NCI-H1048 (cell line): Measurements from ENCODE around the gene SEPTIN10.

ENCODE experiments used
- DNase-seq: peaks from one replicate; lab custom pipeline; 2025; lab: John Stamatoyannopoulos, UW

The SEPTIN10 gene

GRCh38 chr2:109521233-109522062, 92.3 kb downstream of the SEPTIN10 start:
- no peak for DNase-seq

- DNase-seq: no peak
These were observed 94.3 kb downstream of the SEPTIN10 start for GRCh38 chr2:109519513-109519912.

GRCh38 chr2:109517118-109517889, 96.5 kb downstream of the SEPTIN10 start:
- no peak for DNase-seq

- DNase-seq: no peak
These were observed 97.2 kb downstream of the SEPTIN10 start for GRCh38 chr2:109516445-109517117.

GRCh38 chr2:109514857-109515256, 98.9 kb downstream of the SEPTIN10 start:
- no peak for DNase-seq

- no peak for DNase-seq
These were observed 99.8 kb downstream of the SEPTIN10 start for GRCh38 chr2:109513749-109514588.

GRCh38 chr2:109513230-109513629, 100.5 kb downstream of the SEPTIN10 start:
- no peak for DNase-seq

GRCh38 chr2:109512076-109512475, 101.7 kb downstream of the SEPTIN10 start:
- no peak for DNase-seq

GRCh38 chr2:109511168-109511567, 102.6 kb downstream of the SEPTIN10 start:
- no peak for DNase-seq

GRCh38 chr2:109510136-109511028, 103.4 kb downstream of the SEPTIN10 start:
- no peak for DNase-seq

- DNase-seq: no peak
These were observed 105.2 kb downstream of the SEPTIN10 start for GRCh38 chr2:109508556-109508955.

GRCh38 chr2:109507828-109508227, 105.9 kb downstream of the SEPTIN10 start:
- DNase-seq: no peak

GRCh38 chr2:109507217-109507616, 106.5 kb downstream of the SEPTIN10 start:
- no peak for DNase-seq

GRCh38 chr2:109503191-109503590, 110.6 kb downstream of the SEPTIN10 start:
- no peak for DNase-seq

- no peak for DNase-seq
These were observed 112.3 kb downstream of the SEPTIN10 start for GRCh38 chr2:109501461-109501860.

GRCh38 chr2:109500910-109501309, 112.9 kb downstream of the SEPTIN10 start:
- DNase-seq: no peak

GRCh38 chr2:109499566-109499965, 114.2 kb downstream of the SEPTIN10 start:
- no peak for DNase-seq

GRCh38 chr2:109498906-109499305, 114.9 kb downstream of the SEPTIN10 start:
- no peak for DNase-seq

GRCh38 chr2:109497911-109498870, 115.6 kb downstream of the SEPTIN10 start:
- DNase-seq: no peak
